Mesenchymal stem cell (in vitro differentiated cells and primary cell): ENCODE measurements around the gene TES.
A peak's percentile ranks its signal among the peaks of the same experiment; 100 is the strongest.

Experiments used
- DNase-seq: peaks from one replicate; pipeline ENCODE4 v3.0.0-alpha.2; 2013
- H2AFZ ChIP-seq: one replicate; pipeline ENCODE4 v1.6.1; 2013; ENCODE audit warnings: low read depth, mild to moderate bottlenecking, control low read depth, inconsistent platforms, low read length, moderate library complexity
- H2AK5ac ChIP-seq: 2 replicates; pipeline ENCODE4 v1.6.1; 2013; ENCODE audit warnings: low read length, moderate library complexity, mild to moderate bottlenecking, inconsistent platforms; ENCODE audit not compliant: severe bottlenecking
- H2BK120ac ChIP-seq: one replicate; pipeline ENCODE4 v1.6.1; 2013; ENCODE audit warnings: low read depth, mild to moderate bottlenecking, inconsistent platforms, low read length, moderate library complexity
- H2BK12ac ChIP-seq, 2 experiments: one replicate each; pipeline ENCODE4 v1.6.1; 2013; ENCODE audit warnings: inconsistent platforms in 2 of 2, low read length in 2 of 2, mild to moderate bottlenecking in 2 of 2, moderate library complexity in 2 of 2, control low read depth in 1 of 2
- H2BK15ac ChIP-seq: one replicate; pipeline ENCODE4 v1.6.1; 2013; ENCODE audit warnings: mild to moderate bottlenecking, low read depth, inconsistent platforms; ENCODE audit not compliant: poor library complexity, severe bottlenecking
- H2BK5ac ChIP-seq: 2 replicates; pipeline ENCODE4 v1.6.1; 2013; ENCODE audit warnings: low read depth, mild to moderate bottlenecking, low read length, control low read depth, inconsistent platforms; ENCODE audit not compliant: poor library complexity, severe bottlenecking
- H3K14ac ChIP-seq, 2 experiments: one replicate each; pipeline ENCODE4 v1.6.1; 2013; ENCODE audit warnings: inconsistent platforms in 2 of 2, low read length in 2 of 2, control low read depth in 1 of 2, mild to moderate bottlenecking in 1 of 2, moderate library complexity in 1 of 2
- H3K18ac ChIP-seq, 2 experiments: one replicate each; pipeline ENCODE4 v1.6.1; 2013; ENCODE audit warnings: inconsistent platforms in 2 of 2, low read length in 2 of 2, control low read depth in 1 of 2, low read depth in 1 of 2, mild to moderate bottlenecking in 1 of 2
- H3K23ac ChIP-seq, 2 experiments: one replicate each; pipeline ENCODE4 v1.6.1; 2013; ENCODE audit warnings: inconsistent platforms in 2 of 2, low read length in 2 of 2, mild to moderate bottlenecking in 2 of 2, moderate library complexity in 2 of 2, control low read depth in 1 of 2
- H3K27ac ChIP-seq: 2 replicates; pipeline ENCODE4 v1.5.1; 2013; ENCODE audit warnings: mild to moderate bottlenecking, moderate library complexity, low read length, control low read depth, inconsistent platforms; ENCODE audit not compliant: poor library complexity, severe bottlenecking
- H3K27me3 ChIP-seq, 2 experiments: 2 replicates each; pipeline versions ENCODE4 v1.6.1 to v1.7.0; 2013; ENCODE audit warnings: low read length in 2 of 2, mild to moderate bottlenecking in 2 of 2, moderate library complexity in 2 of 2, control low read depth in 1 of 2, inconsistent platforms in 1 of 2; ENCODE audit not compliant: control insufficient read depth in 1 of 2, insufficient read depth in 1 of 2
- H3K36me3 ChIP-seq, 2 experiments: 2 replicates each; pipeline versions ENCODE4 v1.6.1 to v1.7.0; 2013; ENCODE audit warnings: low read length in 2 of 2, control low read depth in 1 of 2, inconsistent platforms in 1 of 2, low read depth in 1 of 2, mild to moderate bottlenecking in 1 of 2; ENCODE audit not compliant: insufficient read depth in 2 of 2, control insufficient read depth in 1 of 2
- H3K4ac ChIP-seq, 2 experiments: one replicate each; pipeline ENCODE4 v1.6.1; 2013; ENCODE audit warnings: inconsistent platforms in 2 of 2, low read length in 2 of 2, mild to moderate bottlenecking in 2 of 2, moderate library complexity in 2 of 2, control low read depth in 1 of 2, low read depth in 1 of 2
- H3K4me1 ChIP-seq: 2 replicates; pipeline ENCODE4 v1.6.1; 2013; ENCODE audit warnings: low read depth, low read length, control low read depth; ENCODE audit not compliant: control insufficient read depth, insufficient read depth
- H3K4me2 ChIP-seq: 2 replicates; pipeline ENCODE4 v1.6.1; 2013; ENCODE audit warnings: low read length, mild to moderate bottlenecking, inconsistent platforms; ENCODE audit not compliant: poor library complexity, severe bottlenecking
- H3K4me3 ChIP-seq, 2 experiments: 2 replicates each; pipeline versions ENCODE4 v1.5.1 to v1.7.0; 2013; ENCODE audit warnings: low read length in 2 of 2, mild to moderate bottlenecking in 2 of 2, control low read depth in 1 of 2, low read depth in 1 of 2; ENCODE audit not compliant: insufficient read depth in 1 of 2
- H3K79me1 ChIP-seq: replicated peaks from 2 replicates; pipeline ENCODE4 v1.6.1; 2013; ENCODE audit warnings: mild to moderate bottlenecking, control low read depth, low read length, inconsistent platforms; ENCODE audit not compliant: poor library complexity, severe bottlenecking
- H3K9ac ChIP-seq: 2 replicates; pipeline ENCODE4 v1.7.0; 2013; ENCODE audit warnings: mild to moderate bottlenecking, low read length, moderate library complexity
- H3K9me3 ChIP-seq: 2 replicates; pipeline ENCODE4 v1.7.0; 2013; ENCODE audit warnings: mild to moderate bottlenecking, low read length; ENCODE audit not compliant: control insufficient read depth
- H4K8ac ChIP-seq: one replicate; pipeline ENCODE4 v1.6.1; 2013; ENCODE audit warnings: inconsistent platforms, mild to moderate bottlenecking, low read length, moderate library complexity
- H4K91ac ChIP-seq: one replicate; pipeline ENCODE4 v1.6.1; 2013; ENCODE audit warnings: mild to moderate bottlenecking, low read length, inconsistent platforms
- whole genome bisulfite sequencing: methylation state at CpG from one replicate; pipeline ENCODE4 v1.1.7; 2013; ENCODE audit warnings: mixed read lengths; 5-methylcytosine and 5-hydroxymethylcytosine counted together

TES gene

GRCh38 chr7:116231949-116232348 lies 21.6 kb downstream of the TES start:
- Histone ChIP-seq H2BK12ac (no peak overlapping the region), H2BK120ac (no peak overlapping the region), H3K27ac (peak overlapping the region; percentile 26), H3K18ac (no peak overlapping the region), H3K27me3 (no peaks in the 10 kb centered on the region), H3K4ac (no peak overlapping the region), H2AK5ac (no peak overlapping the region), H3K4me2 (no peak overlapping the region), H3K9ac (peak overlapping the region; percentile 67), H3K4me1 (peaks cover 4% of the 10 kb centered on the region), H3K4me3 (peak overlapping the region in 1 of 2 experiments; percentile 23), H2AFZ (no peak overlapping the region), H3K79me1 (peaks cover 10% of the 10 kb centered on the region), H3K23ac (no peak overlapping the region), H3K9me3 (no peaks in the 10 kb centered on the region), H4K8ac (no peak overlapping the region), H3K14ac (no peak overlapping the region), H4K91ac (no peak overlapping the region), H2BK15ac (no peak overlapping the region), H3K36me3 (no peaks in the 10 kb centered on the region), H2BK5ac (no peak overlapping the region)
- 81% methylated on average over 1 of the region's 1 CpG for WGBS
- DNase-seq = peak; percentile 56

DNA sequence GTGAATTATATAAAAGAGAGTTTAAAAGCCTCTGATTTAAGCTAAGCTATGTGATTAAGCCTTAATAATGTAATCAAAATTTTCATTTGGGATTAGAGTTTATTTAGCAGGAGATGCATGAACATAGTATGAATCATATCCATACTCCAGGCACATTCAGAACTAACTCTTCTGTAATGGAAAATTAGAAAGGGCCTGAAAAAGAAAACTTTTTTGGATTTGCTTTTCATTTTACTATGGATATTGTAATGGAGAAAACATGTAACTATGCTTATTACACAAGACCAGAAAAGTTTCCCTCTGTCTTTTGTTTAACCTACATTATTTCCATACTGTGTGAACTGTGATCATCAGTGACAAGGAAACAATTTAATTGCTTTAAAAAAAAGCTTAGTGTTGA lies 22.0 kb downstream of the TES start:
- Histone ChIP-seq H2BK5ac (no peak overlapping the region), H3K36me3 (no peaks in the 10 kb centered on the region), H3K79me1 (peaks cover 13% of the 10 kb centered on the region), H3K4me3 (peak overlapping the region in 1 of 2 experiments; percentile 26), H2BK120ac (no peak overlapping the region), H2BK15ac (no peak overlapping the region), H2AK5ac (no peak overlapping the region), H3K4me1 (peaks cover 4% of the 10 kb centered on the region), H2BK12ac (no peak overlapping the region), H4K8ac (no peak overlapping the region), H3K9ac (peak overlapping the region; percentile 67), H2AFZ (no peak overlapping the region), H4K91ac (no peak overlapping the region), H3K9me3 (no peaks in the 10 kb centered on the region), H3K23ac (no peak overlapping the region), H3K18ac (no peak overlapping the region), H3K14ac (no peak overlapping the region), H3K27me3 (no peaks in the 10 kb centered on the region), H3K4ac (no peak overlapping the region), H3K27ac (no peak overlapping the region), H3K4me2 (no peak overlapping the region)
- DNase-seq = peak; percentile 53

GRCh38 chr7:116232920-116233319 lies 22.6 kb downstream of the TES start:
- H3K36me3 ChIP-seq = no peaks in the 10 kb centered on the region
- H3K4ac ChIP-seq = no peak overlapping the region
- H4K8ac ChIP-seq = no peak overlapping the region
- H3K18ac ChIP-seq = no peak overlapping the region
- DNase-seq = peak; percentile 29
- H2BK5ac ChIP-seq = no peak overlapping the region
- no peak overlapping the region for H3K14ac ChIP-seq
- H3K23ac ChIP-seq = no peak overlapping the region
- no peak overlapping the region for H2BK12ac ChIP-seq
- no peaks in the 10 kb centered on the region for H3K9me3 ChIP-seq
- peaks cover 17% of the 10 kb centered on the region for H3K79me1 ChIP-seq
- H2BK15ac ChIP-seq = no peak overlapping the region
- H3K4me3 ChIP-seq = peak overlapping the region in 1 of 2 experiments; percentile 26
- peak overlapping the region; percentile 67 for H3K9ac ChIP-seq
- peak overlapping the region; percentile 25 for H3K27ac ChIP-seq
- H3K27me3 ChIP-seq = no peaks in the 10 kb centered on the region
- no peak overlapping the region for H2BK120ac ChIP-seq
- no peak overlapping the region for H2AFZ ChIP-seq
- H4K91ac ChIP-seq = no peak overlapping the region
- no peak overlapping the region for H2AK5ac ChIP-seq
- peaks cover 4% of the 10 kb centered on the region for H3K4me1 ChIP-seq
- H3K4me2 ChIP-seq = no peak overlapping the region
- no CpG with 5 or more reads among the region's 1 CpG for WGBS

DNA sequence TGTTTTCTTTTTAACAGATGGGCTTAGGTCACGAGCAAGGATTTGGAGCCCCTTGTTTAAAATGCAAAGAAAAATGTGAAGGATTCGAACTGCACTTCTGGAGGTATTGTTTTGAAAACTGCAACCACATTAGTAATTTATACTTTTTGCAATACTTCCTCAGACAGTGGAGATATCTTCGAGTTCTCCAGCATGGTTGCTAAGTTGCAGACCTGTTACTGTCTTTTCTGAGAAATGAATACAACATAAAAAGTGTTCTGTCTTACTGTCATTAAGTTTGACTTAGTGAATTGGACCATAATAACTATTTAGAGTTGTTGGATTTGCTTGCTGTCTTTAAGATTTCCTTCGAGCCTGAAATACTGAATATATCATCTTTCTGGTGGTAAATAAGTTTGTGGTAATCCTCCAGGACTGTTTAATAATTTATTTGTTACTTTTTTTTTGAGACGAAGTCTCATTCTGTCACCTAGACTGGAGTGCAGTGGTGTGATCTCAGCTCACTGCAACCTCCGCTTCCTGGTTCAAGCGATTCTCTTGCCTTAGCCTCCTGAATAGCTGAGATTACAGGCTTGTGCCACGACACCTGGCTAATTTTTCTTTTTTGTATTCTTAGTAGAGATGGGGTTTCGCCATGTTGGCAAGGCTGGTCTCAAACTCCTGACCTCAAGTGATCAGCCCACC lies 24.3 kb downstream of the TES start:
- no peak overlapping the region for H3K27ac ChIP-seq
- H3K23ac ChIP-seq = no peak overlapping the region
- no peak overlapping the region for H3K4me3 ChIP-seq
- no peak overlapping the region for H2BK120ac ChIP-seq
- H2AK5ac ChIP-seq = no peak overlapping the region
- no peak overlapping the region for H3K18ac ChIP-seq
- no peak overlapping the region for H3K4me2 ChIP-seq
- H2AFZ ChIP-seq = no peak overlapping the region
- no peak overlapping the region for H2BK12ac ChIP-seq
- peaks cover 23% of the 10 kb centered on the region for H3K79me1 ChIP-seq
- H3K14ac ChIP-seq = no peak overlapping the region
- no peaks in the 10 kb centered on the region for H3K36me3 ChIP-seq
- H2BK15ac ChIP-seq = no peak overlapping the region
- DNase-seq = no peak
- H2BK5ac ChIP-seq = no peak overlapping the region
- no peak overlapping the region for H4K8ac ChIP-seq
- H3K9me3 ChIP-seq = no peaks in the 10 kb centered on the region
- H3K4ac ChIP-seq = no peak overlapping the region
- H3K27me3 ChIP-seq = no peaks in the 10 kb centered on the region
- WGBS = 94% methylated on average over 8 of the region's 9 CpGs
- no peak overlapping the region for H4K91ac ChIP-seq
- no peak overlapping the region for H3K9ac ChIP-seq
- peaks cover 2% of the 10 kb centered on the region for H3K4me1 ChIP-seq
